ENCODE results near the gene BCL11A. TPM values are rescaled to one million over a fixed set of nuclear protein-coding genes. Genes with fewer than 3 reads are reported as not detected.

The BCL11A gene
- total RNA-seq, 2 experiments from 2014 or later: 0.57 to 0.98 TPM

DNA sequence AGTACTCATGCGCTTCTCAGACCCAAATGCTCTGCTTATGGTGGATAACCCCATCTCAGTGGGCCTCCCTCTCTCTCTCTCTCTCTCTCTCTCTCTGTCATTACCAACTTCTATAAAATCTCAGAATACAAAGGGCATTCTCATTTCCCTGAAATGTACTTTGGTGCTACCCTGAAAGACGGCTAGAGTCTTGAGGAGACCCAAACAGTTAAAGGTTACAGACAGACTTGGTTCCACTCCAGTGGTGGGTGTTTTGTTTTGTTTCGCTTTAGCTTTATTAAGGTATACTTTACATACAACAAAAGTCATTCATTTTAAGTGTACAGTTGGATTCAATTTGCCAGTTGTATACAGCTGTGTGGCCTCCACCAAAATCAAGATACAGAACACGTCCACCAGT is 60.9 kb downstream of the BCL11A start:
- Mint-ChIP-seq H3K36me3 (ENCODE audit: low read depth) (no peaks in the 10 kb centered on the region), H3K4me3 (no peak overlapping the region), H3K4me1 (no peaks in the 10 kb centered on the region), H3K27ac (no peak overlapping the region), H3K9me3 (ENCODE audit: low read depth) (no peaks in the 10 kb centered on the region), H3K27me3 (peaks cover 1% of the 10 kb centered on the region)
- DNase-seq: no peak
- ChIA-PET POLR2A (no interaction called here), CTCF (no interaction called here)
- no peak for ATAC-seq
- intact Hi-C loops (cut with DNase I, micrococcal nuclease): no loop called here

DNA sequence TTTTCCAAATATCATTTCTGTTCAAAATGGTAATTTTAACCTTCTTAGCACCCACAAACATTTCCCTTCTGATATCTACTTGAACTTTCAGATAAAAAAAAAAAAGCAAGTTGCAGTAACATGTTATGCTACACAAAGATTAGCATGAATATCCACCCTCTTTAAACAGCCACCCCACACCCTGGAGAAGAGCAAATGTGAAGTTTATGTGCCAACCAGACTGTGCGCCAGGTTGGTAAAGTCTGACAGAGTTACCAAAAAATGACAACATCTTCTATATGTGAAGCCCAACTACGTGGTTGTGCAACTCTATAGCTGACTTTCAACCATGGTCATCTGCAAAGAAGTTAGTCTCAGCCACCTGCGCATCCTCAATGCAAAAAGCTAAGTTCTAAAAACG is 62.6 kb downstream of the BCL11A start:
- ChIA-PET CTCF (no interaction called here), POLR2A (no interaction called here)
- no peak overlapping the region for H3K27ac Mint-ChIP-seq
- peaks cover 1% of the 10 kb centered on the region for H3K27me3 Mint-ChIP-seq
- no peaks in the 10 kb centered on the region for H3K9me3 Mint-ChIP-seq (ENCODE audit: low read depth)
- intact Hi-C loops (cut with DNase I, micrococcal nuclease): no loop called here
- ATAC-seq (no peak), DNase-seq (no peak)
- H3K4me3 Mint-ChIP-seq: no peak overlapping the region
- no peaks in the 10 kb centered on the region for H3K36me3 Mint-ChIP-seq (ENCODE audit: low read depth)
- no peaks in the 10 kb centered on the region for H3K4me1 Mint-ChIP-seq

DNA sequence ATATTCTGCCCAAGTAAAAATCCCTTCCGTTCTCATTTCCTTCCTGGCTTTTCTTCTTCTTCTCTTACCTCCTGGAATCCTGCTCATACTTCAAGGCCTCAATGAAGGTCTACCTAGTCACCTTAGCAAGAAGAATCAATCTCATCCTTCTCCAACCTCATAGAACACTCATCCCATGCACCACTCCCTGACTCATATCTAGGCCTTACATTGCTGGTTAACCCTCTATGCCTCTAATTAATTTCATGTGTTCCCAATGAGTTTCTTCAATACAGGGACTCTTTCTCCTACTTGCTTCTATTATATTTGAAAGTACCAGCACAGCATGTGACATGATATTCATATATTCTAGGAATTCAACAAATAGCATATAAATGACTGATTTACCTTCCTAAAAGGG is 63.0 kb downstream of the BCL11A start:
- ATAC-seq (no peak), DNase-seq (no peak)
- Mint-ChIP-seq H3K36me3 (ENCODE audit: low read depth) (no peaks in the 10 kb centered on the region), H3K9me3 (ENCODE audit: low read depth) (no peaks in the 10 kb centered on the region), H3K4me3 (no peak overlapping the region), H3K4me1 (no peaks in the 10 kb centered on the region), H3K27me3 (peaks cover 1% of the 10 kb centered on the region), H3K27ac (no peak overlapping the region)
- intact Hi-C loops (cut with DNase I, micrococcal nuclease): no loop called here
- POLR2A ChIA-PET: no interaction called here
- CTCF ChIA-PET: no interaction called here

DNA sequence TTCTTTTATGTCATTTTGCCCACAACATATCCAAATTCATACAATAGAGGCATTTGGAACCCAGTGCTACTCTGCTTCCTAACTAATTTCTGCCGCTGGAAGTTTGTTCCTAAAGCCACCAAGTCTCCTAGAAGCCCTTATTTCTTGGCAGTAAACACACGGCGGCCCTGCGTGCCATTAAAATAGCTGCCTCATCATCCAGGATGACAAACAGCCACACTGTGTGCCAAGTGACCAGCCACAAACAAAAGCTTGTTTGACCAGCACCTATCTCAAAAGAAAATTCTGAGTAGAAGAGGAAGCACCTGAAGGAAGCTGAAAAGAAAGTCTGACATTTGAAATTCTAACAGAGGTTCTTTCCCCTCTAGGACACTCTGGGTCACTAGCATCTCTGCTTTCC is 64.2 kb downstream of the BCL11A start:
- DNase-seq (no peak), ATAC-seq (no peak)
- peaks cover under 1% of the 10 kb centered on the region for H3K4me1 Mint-ChIP-seq
- H3K4me3 Mint-ChIP-seq: no peak overlapping the region
- no peaks in the 10 kb centered on the region for H3K36me3 Mint-ChIP-seq (ENCODE audit: low read depth)
- H3K9me3 Mint-ChIP-seq (ENCODE audit: low read depth): no peaks in the 10 kb centered on the region
- intact Hi-C loops (cut with DNase I, micrococcal nuclease): no loop called here
- peaks cover 1% of the 10 kb centered on the region for H3K27me3 Mint-ChIP-seq
- ChIA-PET CTCF (no interaction called here), POLR2A (no interaction called here)
- H3K27ac Mint-ChIP-seq: no peak overlapping the region

DNA sequence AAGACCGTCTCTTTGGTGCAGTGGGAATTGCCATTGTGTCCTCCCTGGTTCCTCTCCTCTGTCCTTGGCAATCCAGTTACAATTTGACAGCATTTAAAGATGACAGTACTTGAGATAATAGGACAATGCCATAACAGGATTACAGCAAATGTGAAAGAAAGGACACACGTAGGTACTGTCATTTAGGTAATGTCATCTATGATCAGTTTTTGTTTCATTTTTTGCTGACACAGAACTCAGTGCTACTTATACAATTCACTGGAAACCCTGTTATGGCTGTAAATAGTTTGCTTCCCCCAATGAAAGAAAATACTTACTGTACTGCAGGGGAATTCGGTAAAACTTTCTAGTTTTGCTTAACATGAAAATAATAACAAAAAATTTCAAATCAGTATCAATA is 65.2 kb downstream of the BCL11A start:
- H3K27me3 Mint-ChIP-seq: peaks cover 1% of the 10 kb centered on the region
- no peak overlapping the region for H3K4me3 Mint-ChIP-seq
- DNase-seq: no peak
- no peaks in the 10 kb centered on the region for H3K9me3 Mint-ChIP-seq (ENCODE audit: low read depth)
- intact Hi-C loops (cut with DNase I, micrococcal nuclease): no loop called here
- H3K36me3 Mint-ChIP-seq (ENCODE audit: low read depth): no peaks in the 10 kb centered on the region
- no peak for ATAC-seq
- peaks cover 3% of the 10 kb centered on the region for H3K4me1 Mint-ChIP-seq
- ChIA-PET CTCF (no interaction called here), POLR2A (no interaction called here)
- no peak overlapping the region for H3K27ac Mint-ChIP-seq

DNA sequence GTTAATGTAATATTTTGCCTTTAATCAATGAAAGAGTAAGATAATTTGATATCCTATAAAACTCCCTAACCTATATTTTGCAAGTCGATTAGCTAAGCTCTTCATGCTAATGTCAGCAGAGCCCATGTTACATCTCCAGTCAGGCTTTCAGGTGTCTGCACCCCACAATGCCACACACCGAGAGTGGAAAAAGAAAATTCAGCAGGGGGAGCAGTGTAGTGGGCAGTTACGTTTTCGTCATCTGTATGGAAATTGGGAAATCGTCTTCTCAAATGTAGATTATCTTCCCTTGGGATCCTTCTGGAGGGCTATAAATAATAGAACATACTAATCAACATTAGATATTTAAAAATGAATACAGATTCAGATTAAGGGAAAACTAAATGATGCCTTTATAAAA is 66.3 kb downstream of the BCL11A start:
- Mint-ChIP-seq H3K4me1 (peaks cover 3% of the 10 kb centered on the region), H3K36me3 (ENCODE audit: low read depth) (no peaks in the 10 kb centered on the region), H3K27me3 (peaks cover 6% of the 10 kb centered on the region), H3K27ac (no peak overlapping the region), H3K4me3 (no peak overlapping the region), H3K9me3 (ENCODE audit: low read depth) (no peaks in the 10 kb centered on the region)
- intact Hi-C loops (cut with DNase I, micrococcal nuclease): no loop called here
- ChIA-PET POLR2A (no interaction called here), CTCF (no interaction called here)
- DNase-seq (no peak), ATAC-seq (no peak)

DNA sequence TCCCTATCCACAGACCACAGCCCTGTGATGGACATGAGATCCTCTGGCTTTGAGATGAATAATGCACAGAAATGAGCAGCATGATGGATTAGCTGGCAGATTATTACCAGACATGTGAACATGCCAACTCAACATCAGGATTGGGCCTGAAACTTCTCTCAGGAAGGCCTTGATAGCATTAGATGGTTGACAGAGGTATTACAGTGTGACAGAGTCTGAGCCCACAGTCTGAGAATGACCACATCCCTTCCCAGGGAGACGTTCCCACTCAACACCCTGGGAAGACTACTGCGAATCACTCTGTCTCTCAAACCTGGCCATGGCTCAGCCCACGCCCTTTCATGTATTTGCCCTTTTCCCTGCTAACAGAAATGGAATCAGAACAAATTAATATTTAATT is 66.9 kb downstream of the BCL11A start:
- no peak for DNase-seq
- Mint-ChIP-seq H3K27ac (no peak overlapping the region), H3K4me3 (no peak overlapping the region), H3K9me3 (ENCODE audit: low read depth) (no peaks in the 10 kb centered on the region), H3K36me3 (ENCODE audit: low read depth) (no peaks in the 10 kb centered on the region), H3K4me1 (peaks cover 7% of the 10 kb centered on the region), H3K27me3 (peaks cover 5% of the 10 kb centered on the region)
- ChIA-PET CTCF (interaction anchor here (0.8 kb wide), 1 partner anchor 14 kb away, joined by 3 read pairs; no protein-coding TSS in a partner anchor), POLR2A (no interaction called here)
- intact Hi-C loops (cut with DNase I, micrococcal nuclease): no loop called here
- ATAC-seq: no peak

DNA sequence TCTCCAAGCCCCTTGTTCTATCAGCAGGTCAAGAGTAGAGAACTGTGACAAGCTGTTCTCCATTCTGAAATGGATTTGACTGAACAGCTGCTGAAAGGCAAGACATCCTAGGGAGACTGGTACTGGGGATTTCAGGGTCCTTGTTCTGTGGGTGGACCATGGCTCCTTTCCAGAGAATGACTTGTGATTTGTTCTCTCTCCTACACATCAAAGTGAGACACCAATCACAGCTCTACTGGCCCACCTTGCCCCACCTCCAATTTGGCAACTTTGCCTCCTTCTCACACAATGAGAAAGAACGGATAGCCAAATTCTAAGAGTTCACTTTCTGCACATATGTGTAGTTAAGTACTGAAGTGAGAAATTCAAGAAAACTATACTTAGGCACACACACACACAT is 67.4 kb downstream of the BCL11A start:
- peaks cover 5% of the 10 kb centered on the region for H3K27me3 Mint-ChIP-seq
- H3K4me1 Mint-ChIP-seq: peaks cover 7% of the 10 kb centered on the region
- POLR2A ChIA-PET: no interaction called here
- no peak for DNase-seq
- intact Hi-C loops (cut with DNase I, micrococcal nuclease): no loop called here
- CTCF ChIA-PET: interaction anchor here (0.8 kb wide), 1 partner anchor 14 kb away, joined by 3 read pairs; no protein-coding TSS in a partner anchor
- no peaks in the 10 kb centered on the region for H3K9me3 Mint-ChIP-seq (ENCODE audit: low read depth)
- ATAC-seq: no peak
- H3K27ac Mint-ChIP-seq: no peak overlapping the region
- no peak overlapping the region for H3K4me3 Mint-ChIP-seq
- no peaks in the 10 kb centered on the region for H3K36me3 Mint-ChIP-seq (ENCODE audit: low read depth)

DNA sequence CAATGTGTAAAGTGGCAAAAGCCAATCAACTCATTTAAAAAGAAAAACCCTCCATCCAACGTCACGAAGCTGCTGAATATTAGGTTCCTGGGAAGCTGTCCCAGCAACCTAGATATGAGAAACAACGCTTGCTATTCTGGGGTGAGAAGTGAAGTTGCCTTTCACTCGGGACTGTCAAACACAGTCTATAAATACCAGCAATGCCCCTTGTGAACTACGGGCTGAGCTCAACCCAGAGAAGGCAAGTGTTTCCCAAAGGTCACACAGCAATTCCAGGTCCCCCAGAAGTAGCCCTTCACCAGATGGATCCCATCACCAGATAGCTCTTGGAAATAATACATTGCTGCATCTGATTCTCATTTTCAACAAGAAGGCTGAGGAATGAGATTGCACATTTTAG is 67.9 kb downstream of the BCL11A start:
- Mint-ChIP-seq H3K4me3 (no peak overlapping the region), H3K4me1 (peaks cover 7% of the 10 kb centered on the region), H3K27me3 (peaks cover 6% of the 10 kb centered on the region), H3K27ac (no peak overlapping the region), H3K9me3 (ENCODE audit: low read depth) (no peaks in the 10 kb centered on the region), H3K36me3 (ENCODE audit: low read depth) (no peaks in the 10 kb centered on the region)
- POLR2A ChIA-PET: no interaction called here
- intact Hi-C loops (cut with DNase I, micrococcal nuclease): no loop called here
- no peak for ATAC-seq
- CTCF ChIA-PET: no interaction called here
- DNase-seq: no peak

DNA sequence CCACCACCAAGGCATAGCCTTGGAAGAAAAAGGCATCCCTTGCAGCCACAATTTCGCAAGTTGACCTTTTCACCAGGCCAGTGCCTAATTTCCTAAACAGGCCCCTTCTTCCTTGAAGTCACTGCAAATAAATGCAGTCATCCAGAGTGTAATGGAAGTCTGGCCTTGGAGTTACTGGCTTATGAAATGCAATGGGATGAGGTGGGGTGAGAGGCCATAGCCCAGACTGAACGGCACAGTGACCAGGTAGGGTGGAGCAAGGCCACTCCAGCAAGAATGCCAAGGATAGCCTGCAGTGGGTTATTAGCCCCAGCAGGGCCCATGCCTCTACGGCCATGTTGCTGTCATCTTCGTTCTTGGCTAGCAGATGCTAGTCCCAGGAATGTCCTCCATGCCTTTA is 68.4 kb downstream of the BCL11A start:
- ATAC-seq (no peak), DNase-seq (no peak)
- Mint-ChIP-seq H3K27ac (no peak overlapping the region), H3K36me3 (ENCODE audit: low read depth) (no peaks in the 10 kb centered on the region), H3K27me3 (peaks cover 6% of the 10 kb centered on the region), H3K4me1 (peaks cover 7% of the 10 kb centered on the region), H3K4me3 (no peak overlapping the region), H3K9me3 (ENCODE audit: low read depth) (no peaks in the 10 kb centered on the region)
- POLR2A ChIA-PET: no interaction called here
- intact Hi-C loops (cut with DNase I, micrococcal nuclease): no loop called here
- CTCF ChIA-PET: no interaction called here

DNA sequence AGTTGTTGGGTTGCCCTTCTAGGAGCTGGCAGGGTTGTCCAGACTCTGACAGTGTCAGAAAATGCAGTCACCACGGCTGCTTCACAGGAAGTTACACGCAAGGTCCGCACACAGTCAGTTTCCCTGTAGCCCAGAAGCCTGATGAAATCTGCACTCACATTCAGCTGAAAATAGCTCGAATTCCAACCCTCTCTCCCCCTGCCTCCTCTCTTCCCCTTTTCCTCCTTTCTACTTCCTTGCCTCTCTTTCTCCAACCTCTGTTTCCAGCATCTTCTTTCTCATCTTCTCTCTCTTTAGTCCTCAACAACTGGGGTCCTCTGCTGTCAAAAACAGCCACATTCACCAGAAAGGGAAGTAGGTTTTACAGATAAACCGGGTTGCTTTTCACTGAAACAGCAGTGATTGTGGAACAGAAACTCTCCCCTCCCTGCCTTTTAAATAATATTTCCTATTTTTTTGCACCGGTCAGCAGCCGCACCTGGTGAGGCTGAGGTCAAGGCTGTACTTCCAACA is 69.3 kb downstream of the BCL11A start:
- H3K27ac Mint-ChIP-seq: no peak overlapping the region
- peaks cover 7% of the 10 kb centered on the region for H3K4me1 Mint-ChIP-seq
- H3K36me3 Mint-ChIP-seq (ENCODE audit: low read depth): no peaks in the 10 kb centered on the region
- ChIA-PET CTCF (interaction anchor here (0.6 kb wide), 1 partner anchor 133 kb away, joined by 4 read pairs; no protein-coding TSS in a partner anchor), POLR2A (no interaction called here)
- H3K9me3 Mint-ChIP-seq (ENCODE audit: low read depth): no peaks in the 10 kb centered on the region
- H3K4me3 Mint-ChIP-seq: no peak overlapping the region
- peaks cover 6% of the 10 kb centered on the region for H3K27me3 Mint-ChIP-seq
- ATAC-seq (no peak), DNase-seq (no peak)
- intact Hi-C loops (cut with DNase I, micrococcal nuclease): no loop called here

DNA sequence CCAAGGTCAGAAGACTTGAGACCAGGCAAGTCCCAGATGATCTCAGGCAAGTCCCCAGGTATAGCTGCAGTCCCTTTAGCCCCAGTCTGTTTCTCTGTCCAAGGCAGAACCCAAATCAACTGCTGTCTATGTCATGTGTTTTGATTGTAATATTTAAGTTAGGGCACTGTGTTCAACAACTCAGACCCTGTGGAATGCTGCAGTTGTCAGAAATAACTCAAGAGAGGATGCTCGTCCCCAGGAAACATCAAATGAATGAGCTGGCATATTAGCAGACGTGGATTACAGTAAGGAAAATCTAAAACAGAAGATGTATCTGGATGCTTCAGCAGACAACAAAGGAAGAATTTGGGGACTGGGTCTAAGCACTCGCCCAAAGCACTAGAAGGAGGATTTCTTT is 70.1 kb downstream of the BCL11A start:
- H3K4me3 Mint-ChIP-seq: no peak overlapping the region
- DNase-seq (no peak), ATAC-seq (no peak)
- H3K4me1 Mint-ChIP-seq: peaks cover 7% of the 10 kb centered on the region
- H3K27ac Mint-ChIP-seq: no peak overlapping the region
- ChIA-PET POLR2A (no interaction called here), CTCF (interaction anchor here (0.6 kb wide), 1 partner anchor 134 kb away, joined by 4 read pairs; no protein-coding TSS in a partner anchor)
- no peaks in the 10 kb centered on the region for H3K9me3 Mint-ChIP-seq (ENCODE audit: low read depth)
- H3K27me3 Mint-ChIP-seq: peaks cover 6% of the 10 kb centered on the region
- intact Hi-C loops (cut with DNase I, micrococcal nuclease): no loop called here
- H3K36me3 Mint-ChIP-seq (ENCODE audit: low read depth): no peaks in the 10 kb centered on the region

DNA sequence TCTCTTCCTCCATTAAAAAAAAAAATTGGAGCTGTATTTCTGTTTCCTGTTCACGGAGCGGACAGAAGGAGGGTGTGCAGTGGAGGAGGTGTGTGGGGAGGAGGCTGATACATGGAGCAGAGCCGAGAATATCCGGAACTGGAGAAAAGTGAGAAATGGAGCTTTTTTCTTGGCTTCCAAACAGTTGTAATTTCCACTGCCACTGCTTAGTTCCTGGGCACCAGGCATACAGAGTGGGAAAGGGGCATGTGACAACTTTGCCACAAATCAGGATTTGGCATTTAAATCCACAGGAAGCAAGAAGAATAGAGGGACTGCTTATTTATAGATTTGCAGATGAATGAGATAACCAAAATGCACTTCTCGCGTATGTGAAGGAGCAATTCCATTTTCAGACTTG is 71.2 kb downstream of the BCL11A start:
- H3K27me3 Mint-ChIP-seq: peaks cover 6% of the 10 kb centered on the region
- peaks cover 7% of the 10 kb centered on the region for H3K4me1 Mint-ChIP-seq
- DNase-seq (no peak), ATAC-seq (no peak)
- no peaks in the 10 kb centered on the region for H3K36me3 Mint-ChIP-seq (ENCODE audit: low read depth)
- ChIA-PET POLR2A (no interaction called here), CTCF (no interaction called here)
- intact Hi-C loops (cut with DNase I, micrococcal nuclease): no loop called here
- no peak overlapping the region for H3K4me3 Mint-ChIP-seq
- H3K9me3 Mint-ChIP-seq (ENCODE audit: low read depth): no peaks in the 10 kb centered on the region
- no peak overlapping the region for H3K27ac Mint-ChIP-seq

All from activated CD4-positive, alpha-beta T cell treated with anti-CD3 and anti-CD28 coated beads for 36 hours (primary cell).